Smooth muscle cell (in vitro differentiated cells): Measurements from ENCODE around the gene IFI30. TPM values are rescaled to one million over a fixed set of nuclear protein-coding genes. Genes with fewer than 3 reads are reported as not detected.

Source experiments
- DNase-seq: peaks from one replicate; lab custom pipeline; 2025; ENCODE audit not compliant: unreplicated experiment; lab: John Stamatoyannopoulos, UW
- H2AFZ ChIP-seq: fragments of 200-600 bp; sonication (generic); 2 replicates; pipeline ENCODE4 v1.6.0; 2016; ENCODE audit warnings: antibody characterized with exemption, low read depth, mild to moderate bottlenecking
- H3F3A ChIP-seq: fragments of 200-600 bp; sonication (generic); 2 replicates; pipeline ENCODE4 v1.6.0; 2017; ENCODE audit warnings: antibody characterized with exemption, low read depth
- H3K27ac ChIP-seq: fragments of 200-600 bp; sonication (generic); 2 replicates; pipeline ENCODE4 v1.5.1; 2016; ENCODE audit warnings: low read depth, mild to moderate bottlenecking
- H3K27me3 ChIP-seq: fragments of 200-600 bp; sonication (generic); 2 replicates; pipeline ENCODE4 v1.6.1; 2016; ENCODE audit warnings: low read depth, mild to moderate bottlenecking
- H3K36me3 ChIP-seq: fragments of 200-600 bp; sonication (generic); 2 replicates; pipeline ENCODE4 v1.5.1; 2016; ENCODE audit warnings: low read depth
- H3K4me1 ChIP-seq: fragments of 200-600 bp; sonication (generic); 2 replicates; pipeline ENCODE4 v1.5.1; 2016; ENCODE audit warnings: low read depth
- H3K4me2 ChIP-seq: fragments of 200-600 bp; sonication (generic); 2 replicates; pipeline ENCODE4 v1.6.0; 2016; ENCODE audit warnings: mild to moderate bottlenecking
- H3K4me3 ChIP-seq: fragments of 200-600 bp; sonication (generic); 2 replicates; pipeline ENCODE4 v1.5.1; 2016; ENCODE audit warnings: mild to moderate bottlenecking
- H3K79me2 ChIP-seq: fragments of 200-600 bp; sonication (generic); 2 replicates; pipeline ENCODE4 v1.6.0; 2016; ENCODE audit warnings: low read depth, mild to moderate bottlenecking
- H3K9ac ChIP-seq: fragments of 200-600 bp; sonication (generic); 2 replicates; pipeline ENCODE4 v1.6.0; 2016; ENCODE audit warnings: low read depth
- H3K9me3 ChIP-seq: fragments of 200-600 bp; sonication (generic); replicated peaks from 2 replicates; pipeline ENCODE4 v1.5.1; 2016; ENCODE audit warnings: low read depth
- H4K20me1 ChIP-seq: fragments of 200-600 bp; sonication (generic); 2 replicates; pipeline ENCODE4 v1.6.0; 2016; ENCODE audit warnings: low read depth
- CTCF ChIP-seq: fragments of 200-600 bp; sonication (generic); IDR thresholded peaks from 2 replicates; pipeline ENCODE4 v1.5.1; 2017; ENCODE audit warnings: borderline replicate concordance, mild to moderate bottlenecking, antibody characterized with exemption; ENCODE audit not compliant: insufficient read depth, poor library complexity, severe bottlenecking
- WGBS: methylation state at CpG from one replicate; pipeline ENCODE4 v1.1.7; 2016; ENCODE audit warnings: low lambda C conversion rate; 5-methylcytosine and 5-hydroxymethylcytosine counted together
- polyA plus RNA-seq: library from polyadenylated mRNA; unstranded; fragments of >200 nt; fragmentation: Nextera tagmentation; extraction: Ambion mirVana; gene quantifications from 2 replicates; pipeline ENCODE4 v1.2.1, GENCODE V29; 2016
- total RNA-seq: library from RNA; depleted of rRNA; stranded (reverse); fragments of >200 nt; gene quantifications from 2 replicates; pipeline ENCODE4 v1.2.3, GENCODE V29; 2014

Gene IFI30
- total and polyA plus RNA-seq, 2 experiments from 2014 or later, result 0.87 to 2.9 TPM

- H3F3A ChIP-seq, result peaks cover 5% of the 10 kb centered on the region
- H3K36me3 ChIP-seq, result no peaks in the 10 kb centered on the region
- no peaks in the 10 kb centered on the region for H3K9me3 ChIP-seq
- WGBS, result 6% methylated on average over 45 of the region's 46 CpGs
- no peaks in the 10 kb centered on the region for H3K27me3 ChIP-seq
- no peaks in the 10 kb centered on the region for H3K79me2 ChIP-seq
- peak overlapping the region; percentile 66 for H3K9ac ChIP-seq
- H3K27ac ChIP-seq, result peak overlapping the region; percentile 28
- no peak for TF ChIP-seq CTCF
- peaks cover 8% of the 10 kb centered on the region for H3K4me1 ChIP-seq
- H4K20me1 ChIP-seq, result no peaks in the 10 kb centered on the region
- no peak for DNase-seq
- H3K4me3 ChIP-seq, result peak overlapping the region; percentile 68
- peak overlapping the region; percentile 96 for H3K4me2 ChIP-seq
- H2AFZ ChIP-seq, result peak overlapping the region; percentile 44
These were observed 20.0 kb downstream of the IFI30 start for GRCh38 chr19:18193388-18194180.

GRCh38 chr19:18194181-18194530 lies 20.5 kb downstream of the IFI30 start:
- Histone ChIP-seq H3K27ac (no peak overlapping the region), H2AFZ (no peak overlapping the region), H3K27me3 (no peaks in the 10 kb centered on the region), H3K79me2 (no peaks in the 10 kb centered on the region), H3K36me3 (no peaks in the 10 kb centered on the region), H3K4me2 (peak overlapping the region; percentile 96), H3F3A (peaks cover 5% of the 10 kb centered on the region), H4K20me1 (no peaks in the 10 kb centered on the region), H3K4me1 (peaks cover 8% of the 10 kb centered on the region), H3K9ac (peak overlapping the region; percentile 66), H3K4me3 (peak overlapping the region; percentile 68), H3K9me3 (no peaks in the 10 kb centered on the region)
- no peak for DNase-seq
- 57% methylated on average over 12 of the region's 12 CpGs for WGBS
- TF ChIP-seq CTCF, result no peak

GRCh38 chr19:18194554-18195238 lies 21.1 kb downstream of the IFI30 start:
- Histone ChIP-seq H3K4me3 (no peak overlapping the region), H3K9ac (no peak overlapping the region), H3K4me2 (peak overlapping the region; percentile 96)

More at GRCh38 chr19:18194554-18195238, 21.1 kb downstream of the IFI30 start:
- Histone ChIP-seq H3K79me2 (no peaks in the 10 kb centered on the region), H4K20me1 (no peaks in the 10 kb centered on the region), H3K27ac (no peak overlapping the region), H2AFZ (no peak overlapping the region), H3K27me3 (no peaks in the 10 kb centered on the region), H3K36me3 (no peaks in the 10 kb centered on the region), H3F3A (peaks cover 5% of the 10 kb centered on the region), H3K4me1 (peaks cover 8% of the 10 kb centered on the region), H3K9me3 (no peaks in the 10 kb centered on the region)
- DNase-seq, result no peak
- no peak for TF ChIP-seq CTCF
- WGBS, result 60% methylated on average over 25 of the region's 27 CpGs
